Measurements from ENCODE around the gene C17orf107.

- no peak for TF ChIP-seq CTCF (conservative IDR thresholded peaks at IDR 0.05; ENCODE audit: low read depth, low read length)
- no peak for TF ChIP-seq EZH2 (IDR thresholded peaks at IDR 0.05; ENCODE audit: borderline replicate concordance, low read depth, low read length, poor library complexity, severe bottlenecking)
These were observed 41.9 kb downstream of the C17orf107 start for GRCh38 chr17:4941319-4941610.
